ENCODE measurements around the gene SEPTIN12. TPM values are rescaled to one million over a fixed set of nuclear protein-coding genes. Genes with fewer than 3 reads are reported as not detected.

Gene SEPTIN12
- polyA plus RNA-seq, 1 donor (not counting 4 experiments of a cell fraction or from before 2014, with no cell fraction given) = not detected

GRCh38 chr16:4780235-4780634, 7.9 kb downstream of the SEPTIN12 start:
- no peaks in the 10 kb centered on the region for H3K9me3 ChIP-seq (ENCODE audit: control insufficient read depth, low read depth, low read length)
- dilution Hi-C loops (cut with MboI; ENCODE audit: extremely low pct_ligation_motif_present, low sequenced_read_pairs) = no loop called here
- no peaks in the 10 kb centered on the region for H3K36me3 ChIP-seq (ENCODE audit: control insufficient read depth in 2 of 2, extremely low read depth in 1 of 2, insufficient read depth in 2 of 2, low read length in 2 of 2)
- no peaks in the 10 kb centered on the region for H3K27me3 ChIP-seq (ENCODE audit: control insufficient read depth, extremely low read depth, insufficient read depth, low read length)
- no peaks in the 10 kb centered on the region for H3K79me2 ChIP-seq (ENCODE audit: control insufficient read depth, insufficient read depth, low read length)
- no peaks in the 10 kb centered on the region for H3K9me1 ChIP-seq (ENCODE audit: control insufficient read depth, extremely low read depth, insufficient read depth, low read length)
- FAIRE-seq (no peak), DNase-seq (ENCODE audit: low read depth, low spot score) (no peak)
- no peak overlapping the region for H2AFZ ChIP-seq (ENCODE audit: control insufficient read depth, low read length)
- no peak for TF ChIP-seq EZH2 (IDR thresholded peaks at IDR 0.05; ENCODE audit: low read length)
- no peak for TF ChIP-seq CTCF (optimal IDR thresholded peaks at IDR 0.05 in 1 of 3, IDR thresholded peaks at IDR 0.05 in 1 of 3, conservative IDR thresholded peaks at IDR 0.05 in 1 of 3; ENCODE audit: extremely low read depth in 1 of 3, insufficient read depth in 2 of 3, low read length in 3 of 3)
- H3K27ac ChIP-seq (ENCODE audit: control insufficient read depth, insufficient read depth, low read length) = no peak overlapping the region
- no peak overlapping the region for H3K4me3 ChIP-seq (ENCODE audit: control insufficient read depth in 2 of 3, extremely low read depth in 1 of 3, insufficient read depth in 2 of 3, low read depth in 1 of 3, low read length in 3 of 3)
- no peak overlapping the region for H3K4me2 ChIP-seq (ENCODE audit: control insufficient read depth, extremely low read depth, insufficient read depth, low read depth, low read length)
- no peak overlapping the region for H3K9ac ChIP-seq (ENCODE audit: control insufficient read depth, extremely low read depth, insufficient read depth, low read length)
- peaks cover 5% of the 10 kb centered on the region for H3K4me1 ChIP-seq (ENCODE audit: control insufficient read depth, extremely low read depth, insufficient read depth, low read length)
- no peaks in the 10 kb centered on the region for H4K20me1 ChIP-seq (ENCODE audit: control insufficient read depth, extremely low read depth, insufficient read depth, low read length)

GRCh38 chr16:4778050-4778392, 10.1 kb downstream of the SEPTIN12 start:
- Histone ChIP-seq H4K20me1 (ENCODE audit: control insufficient read depth, extremely low read depth, insufficient read depth, low read length) (no peaks in the 10 kb centered on the region), H3K27ac (ENCODE audit: control insufficient read depth, insufficient read depth, low read length) (no peak overlapping the region), H3K9ac (ENCODE audit: control insufficient read depth, extremely low read depth, insufficient read depth, low read length) (no peak overlapping the region), H3K9me1 (ENCODE audit: control insufficient read depth, extremely low read depth, insufficient read depth, low read length) (no peaks in the 10 kb centered on the region), H3K4me3 (ENCODE audit: control insufficient read depth in 2 of 3, extremely low read depth in 1 of 3, insufficient read depth in 2 of 3, low read depth in 1 of 3, low read length in 3 of 3) (no peak overlapping the region), H3K4me2 (ENCODE audit: control insufficient read depth, extremely low read depth, insufficient read depth, low read depth, low read length) (no peak overlapping the region), H2AFZ (ENCODE audit: control insufficient read depth, low read length) (no peak overlapping the region), H3K27me3 (ENCODE audit: control insufficient read depth, extremely low read depth, insufficient read depth, low read length) (no peaks in the 10 kb centered on the region), H3K79me2 (ENCODE audit: control insufficient read depth, insufficient read depth, low read length) (no peaks in the 10 kb centered on the region), H3K9me3 (ENCODE audit: control insufficient read depth, low read depth, low read length) (no peaks in the 10 kb centered on the region), H3K4me1 (ENCODE audit: control insufficient read depth, extremely low read depth, insufficient read depth, low read length) (peaks cover 5% of the 10 kb centered on the region), H3K36me3 (ENCODE audit: control insufficient read depth in 2 of 2, extremely low read depth in 1 of 2, insufficient read depth in 2 of 2, low read length in 2 of 2) (no peaks in the 10 kb centered on the region)
- DNase-seq (ENCODE audit: low read depth, low spot score) (no peak), FAIRE-seq (no peak)
- TF ChIP-seq CTCF (optimal IDR thresholded peaks at IDR 0.05 in 1 of 3, IDR thresholded peaks at IDR 0.05 in 1 of 3, conservative IDR thresholded peaks at IDR 0.05 in 1 of 3; ENCODE audit: extremely low read depth in 1 of 3, insufficient read depth in 2 of 3, low read length in 3 of 3) (no peak), EZH2 (IDR thresholded peaks at IDR 0.05; ENCODE audit: low read length) (no peak)
- dilution Hi-C loops (cut with MboI; ENCODE audit: extremely low pct_ligation_motif_present, low sequenced_read_pairs) = no loop called here

Measured in keratinocyte (primary cell).